UCSD-AML1 (cell line): ENCODE results near the gene C4orf54.

ENCODE experiments used
- DNase-seq: peaks from one replicate; lab custom pipeline; 2025; ENCODE audit not compliant: unreplicated experiment; lab: John Stamatoyannopoulos, UW

The C4orf54 gene

GRCh38 chr4:99652596-99653436 is 4.8 kb downstream of the C4orf54 start:
- no peak for DNase-seq

- no peak for DNase-seq
Observed at GRCh38 chr4:99651811-99652485, 5.7 kb downstream of the C4orf54 start.

DNA sequence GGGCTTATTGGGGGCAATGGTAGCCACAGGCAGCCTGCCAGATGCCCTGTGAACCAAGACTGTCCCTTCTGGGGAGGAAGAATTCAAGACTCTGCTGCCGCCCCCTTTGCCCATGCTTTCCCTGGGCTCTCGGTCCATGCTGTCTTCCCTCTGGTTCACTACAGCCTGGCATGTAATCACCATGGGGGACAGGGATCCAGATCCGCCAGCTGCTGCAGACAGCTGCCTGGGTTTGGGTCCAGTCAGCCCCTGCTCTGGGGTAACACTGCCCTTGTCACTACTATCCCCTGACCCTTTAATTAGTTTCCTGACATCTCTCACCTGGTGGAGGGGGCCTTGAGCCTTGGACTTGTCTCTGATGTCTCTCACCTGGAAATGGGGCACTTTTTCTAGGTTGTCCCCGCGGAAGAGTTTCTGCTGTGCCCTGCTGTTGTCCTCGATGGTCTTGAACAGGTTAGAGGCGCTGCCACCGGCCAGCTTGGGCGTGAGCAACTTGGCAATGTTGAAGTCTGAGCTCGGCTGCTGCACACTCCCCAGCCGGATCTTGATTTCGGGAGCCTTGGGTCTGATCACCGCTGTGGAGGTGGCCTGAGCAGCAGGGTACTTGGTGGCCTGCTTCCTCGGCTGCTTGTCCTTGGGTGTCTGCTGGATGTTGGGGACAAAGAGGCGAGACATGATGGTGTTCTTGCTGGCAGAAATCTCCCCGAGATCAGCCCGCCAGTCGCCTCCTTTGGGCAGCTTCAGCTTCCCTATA is 6.4 kb downstream of the C4orf54 start:
- no peak for DNase-seq

- no peak for DNase-seq
Observed at GRCh38 chr4:99649778-99650177, 7.8 kb downstream of the C4orf54 start.

- no peak for DNase-seq
Observed at GRCh38 chr4:99649208-99649607, 8.4 kb downstream of the C4orf54 start.

DNA sequence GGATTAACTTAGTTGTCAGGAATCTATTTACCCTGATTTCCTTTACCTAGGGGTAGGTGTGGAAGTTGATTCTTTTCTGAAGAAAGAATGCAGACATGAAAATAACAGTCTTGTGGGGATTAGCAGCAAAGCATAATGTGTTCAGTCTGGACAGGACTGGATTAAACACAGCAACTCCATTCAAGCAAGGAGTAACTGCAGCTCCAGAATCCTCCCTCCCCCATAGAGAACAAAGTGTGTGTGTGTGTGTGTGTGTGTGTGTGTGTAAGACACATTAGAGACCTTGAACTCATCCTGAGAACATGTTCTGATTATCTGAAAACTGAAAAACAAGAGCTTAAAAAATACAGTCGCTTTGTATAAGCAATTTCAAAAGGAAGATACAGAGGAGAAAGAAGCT is 9.3 kb downstream of the C4orf54 start:
- DNase-seq, result no peak

- no peak for DNase-seq
Observed at GRCh38 chr4:99647071-99647470, 10.6 kb downstream of the C4orf54 start.

DNA sequence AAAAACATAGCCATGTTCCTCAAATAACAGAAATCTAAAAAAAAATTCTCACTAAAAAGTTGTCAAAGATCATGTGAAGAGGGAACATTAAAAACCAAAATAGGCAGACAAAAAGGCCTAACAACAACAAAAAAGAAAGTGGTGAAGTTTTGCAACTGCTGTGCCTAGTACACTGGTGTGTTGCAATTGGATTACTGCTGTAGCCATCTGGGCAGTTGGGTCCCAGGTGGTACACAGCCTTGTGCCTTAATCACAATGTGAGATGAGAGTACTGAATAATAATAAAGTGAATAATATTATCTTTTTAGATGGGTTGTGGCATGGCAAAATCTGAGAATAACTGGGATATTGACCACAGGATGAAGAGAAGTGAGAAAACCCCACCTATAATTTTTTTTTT is 12.0 kb downstream of the C4orf54 start:
- no peak for DNase-seq

DNA sequence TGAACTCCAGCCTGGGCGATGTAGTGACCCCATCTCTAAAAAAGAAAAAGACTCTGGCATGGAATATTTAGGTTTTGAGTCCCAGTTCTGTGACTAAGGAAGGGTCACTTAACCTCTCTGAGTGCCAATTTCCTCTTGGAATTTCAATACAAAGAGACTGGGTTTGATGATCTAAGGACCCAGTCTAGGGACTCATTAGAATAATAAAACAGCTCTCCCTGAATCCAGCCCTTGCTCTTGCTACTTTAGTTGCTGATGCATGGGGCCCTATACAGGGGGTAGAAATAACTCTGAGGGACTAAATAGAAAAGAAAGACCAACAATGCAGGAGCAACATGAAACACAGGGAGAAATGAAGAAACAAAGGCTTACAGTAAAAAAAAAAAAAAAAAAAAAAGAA is 12.6 kb downstream of the C4orf54 start:
- DNase-seq, result no peak

GRCh38 chr4:99644453-99644852 is 13.2 kb downstream of the C4orf54 start:
- DNase-seq, result no peak

- DNase-seq, result no peak
Observed at GRCh38 chr4:99642725-99643489, 14.7 kb downstream of the C4orf54 start.

DNA sequence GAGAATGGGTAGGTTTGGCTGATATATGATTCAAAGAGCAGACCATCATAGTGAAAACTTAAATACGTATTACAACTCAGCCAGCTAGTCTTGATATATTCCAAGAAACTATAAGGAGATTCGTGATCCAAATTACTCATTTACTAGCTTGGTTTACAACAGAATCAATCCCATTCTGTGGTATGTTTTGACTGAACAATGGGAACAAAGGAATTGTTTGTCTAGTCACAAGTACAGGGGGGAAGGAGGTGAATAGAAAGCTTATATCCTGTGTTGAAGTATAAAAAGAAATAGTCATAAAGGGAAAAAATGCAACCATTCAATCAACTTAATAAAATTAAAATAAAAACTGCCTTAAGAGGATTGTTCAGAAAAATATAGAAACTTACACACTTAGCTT is 17.0 kb downstream of the C4orf54 start:
- DNase-seq, result no peak

DNA sequence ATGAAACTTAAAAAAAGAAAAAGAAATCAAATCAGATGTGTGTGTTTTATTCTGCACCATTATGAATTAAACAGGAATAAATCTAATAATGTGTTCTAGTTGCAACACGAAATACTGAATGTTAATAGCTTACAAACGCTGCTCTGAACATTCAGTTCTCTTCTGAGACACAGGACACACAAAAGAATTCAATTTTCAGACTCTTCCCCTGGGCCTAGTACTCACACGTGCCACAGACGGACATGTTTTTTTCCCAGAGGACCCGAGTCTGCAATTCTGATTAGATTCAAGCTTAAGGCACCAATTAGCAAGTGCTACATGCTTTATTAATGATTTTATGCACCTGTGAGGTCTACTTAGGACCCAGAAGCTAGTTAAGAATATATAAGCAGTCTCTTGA is 20.5 kb downstream of the C4orf54 start:
- DNase-seq, result no peak

DNA sequence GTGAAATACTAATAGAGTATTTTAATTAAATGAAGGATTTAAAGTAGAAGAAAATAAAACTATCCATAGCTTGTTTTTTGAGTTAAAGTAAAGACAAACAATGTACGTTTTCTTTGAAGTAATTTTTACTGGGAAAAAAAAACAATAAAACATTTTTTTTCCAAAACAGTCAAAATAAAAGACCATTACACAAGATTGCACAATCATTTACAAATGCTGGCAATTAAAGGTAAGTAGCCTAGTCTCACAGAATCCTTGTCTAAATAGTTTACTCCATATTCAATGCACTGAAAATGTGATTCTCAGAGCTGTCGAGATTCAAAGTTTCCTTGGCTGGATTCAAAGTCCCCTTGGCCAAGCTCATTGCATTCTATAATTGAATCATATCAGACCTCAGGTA is 21.2 kb downstream of the C4orf54 start:
- no peak for DNase-seq

DNA sequence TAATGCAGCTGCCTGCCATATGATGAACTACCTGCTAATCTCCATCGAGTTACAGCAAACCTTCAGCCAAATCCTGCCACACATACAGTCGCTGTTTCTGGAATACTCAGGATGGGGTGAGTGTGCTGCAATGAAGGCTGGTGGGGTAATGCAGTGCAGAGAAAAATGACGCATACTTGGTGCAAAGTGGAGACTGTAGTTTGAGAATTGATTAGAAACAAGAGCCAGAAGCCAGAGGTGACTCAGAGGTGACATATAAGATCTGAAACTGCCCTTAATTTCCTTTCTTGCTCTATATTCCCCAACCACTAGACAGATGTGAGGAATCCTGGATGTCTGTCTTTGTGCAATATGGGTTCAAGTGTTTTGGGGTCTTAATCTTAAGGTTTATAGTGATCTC is 22.0 kb downstream of the C4orf54 start:
- no peak for DNase-seq

DNA sequence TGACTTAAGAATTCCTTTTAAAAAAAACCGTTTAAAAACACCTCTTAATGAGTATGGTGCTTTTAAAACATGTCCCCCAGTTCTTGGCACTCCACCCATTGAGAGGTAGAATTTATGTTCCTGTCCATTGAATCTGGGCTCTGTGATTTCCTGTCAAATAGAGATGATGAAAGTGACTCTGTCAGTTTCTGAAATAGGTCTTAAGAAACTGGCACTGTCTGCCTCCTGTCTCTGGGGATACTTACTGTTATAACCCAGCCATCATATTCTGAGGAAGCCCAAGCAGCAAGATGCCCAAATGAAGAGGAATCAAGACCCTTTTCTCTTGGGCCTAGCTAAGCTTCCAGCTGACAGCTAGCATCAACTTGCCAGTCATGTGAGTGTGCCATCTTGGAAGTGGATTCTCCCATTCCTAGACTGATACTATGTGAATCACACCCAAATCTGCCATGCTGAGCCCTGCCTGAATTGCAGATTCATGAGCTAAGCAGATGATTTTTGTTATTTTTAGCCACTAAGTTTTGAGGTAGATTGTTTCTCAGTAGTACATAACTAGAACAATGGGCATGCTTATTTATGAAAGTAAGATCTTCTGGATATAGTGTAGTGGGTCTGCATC is 22.8 kb downstream of the C4orf54 start:
- DNase-seq, result no peak

DNA sequence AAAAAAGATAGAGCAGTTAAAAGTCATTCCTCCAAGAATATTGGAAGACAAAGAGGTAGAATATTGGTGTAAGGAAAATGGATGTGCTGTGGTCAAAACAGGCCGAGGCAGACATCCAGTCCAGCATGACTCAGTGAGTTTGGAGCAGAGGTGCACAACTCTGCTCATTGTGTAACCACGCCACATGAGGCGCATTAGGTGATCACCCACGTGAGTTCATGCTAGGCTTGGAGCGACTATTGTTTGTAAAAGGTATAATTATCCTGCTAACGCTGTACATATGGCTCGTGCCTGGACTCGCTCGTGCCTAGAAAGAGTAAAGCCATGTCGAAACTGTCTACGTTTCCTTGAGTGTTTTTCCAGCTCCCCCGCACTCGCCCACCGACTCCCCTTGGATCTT is 23.9 kb downstream of the C4orf54 start:
- DNase-seq, result no peak

DNA sequence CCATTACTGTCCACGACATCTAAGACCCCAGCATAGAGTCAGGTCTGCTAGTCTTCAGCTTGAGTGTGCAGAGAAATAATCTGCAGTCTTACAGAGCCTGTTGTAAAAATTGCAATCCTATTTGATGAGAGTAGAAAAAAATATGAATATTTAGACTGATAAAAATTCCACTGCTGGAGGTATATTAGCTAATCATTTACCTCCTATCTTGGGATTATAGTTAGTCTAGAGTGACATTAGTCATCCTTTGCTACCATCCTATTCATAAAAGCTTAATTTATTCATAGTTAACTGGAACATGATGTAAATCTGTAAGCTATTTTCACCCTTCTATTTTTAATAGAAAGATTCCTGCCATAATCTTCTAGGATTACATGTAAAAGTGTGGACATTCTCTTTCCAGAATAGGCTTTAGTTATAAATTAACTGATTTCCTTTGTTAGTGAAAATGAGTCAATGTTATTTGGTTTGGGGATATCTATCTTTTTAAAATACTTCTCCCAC is 26.7 kb downstream of the C4orf54 start:
- DNase-seq, result no peak

DNA sequence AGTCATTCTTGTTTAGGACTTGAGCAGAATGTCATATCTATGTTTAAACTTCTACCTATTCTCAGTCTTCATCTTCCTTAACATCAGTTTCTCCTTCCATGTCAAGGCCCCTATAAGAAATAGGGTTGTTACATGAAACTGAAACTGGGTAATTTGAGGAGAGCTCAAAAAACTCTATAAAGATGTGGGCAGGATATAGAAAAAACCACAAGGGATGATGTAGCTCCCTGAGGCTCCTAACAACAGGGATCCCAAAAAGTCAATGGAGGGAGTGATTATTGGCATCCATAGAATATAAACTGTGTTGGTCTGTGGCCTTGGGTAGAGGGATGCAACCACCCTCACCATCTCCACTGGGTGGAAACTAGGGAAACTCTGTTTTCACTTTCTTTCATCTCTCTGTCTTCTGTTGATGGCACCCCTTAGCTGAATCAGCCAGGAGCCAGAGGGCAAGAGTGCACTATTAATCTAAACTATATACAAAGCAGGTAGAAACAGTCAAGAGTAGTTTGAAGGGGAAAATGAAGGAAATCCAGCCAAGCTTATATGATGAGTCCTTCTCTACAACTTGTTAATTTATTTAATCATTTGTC is 27.6 kb downstream of the C4orf54 start:
- DNase-seq, result no peak

- DNase-seq, result no peak
Observed at GRCh38 chr4:99628040-99628439, 29.6 kb downstream of the C4orf54 start.
